ENCODE results near the gene ZEB2.

- TF ChIP-seq CTCF (IDR thresholded peaks at IDR 0.05; ENCODE audit: low read length) (no peak), EZH2 (IDR thresholded peaks at IDR 0.05; ENCODE audit: borderline replicate concordance, low read length) (no peak)
Measured at GRCh38 chr2:144443837-144444817, 75.8 kb downstream of the ZEB2 start.
